ENCODE results near the gene CREB5.

DNA sequence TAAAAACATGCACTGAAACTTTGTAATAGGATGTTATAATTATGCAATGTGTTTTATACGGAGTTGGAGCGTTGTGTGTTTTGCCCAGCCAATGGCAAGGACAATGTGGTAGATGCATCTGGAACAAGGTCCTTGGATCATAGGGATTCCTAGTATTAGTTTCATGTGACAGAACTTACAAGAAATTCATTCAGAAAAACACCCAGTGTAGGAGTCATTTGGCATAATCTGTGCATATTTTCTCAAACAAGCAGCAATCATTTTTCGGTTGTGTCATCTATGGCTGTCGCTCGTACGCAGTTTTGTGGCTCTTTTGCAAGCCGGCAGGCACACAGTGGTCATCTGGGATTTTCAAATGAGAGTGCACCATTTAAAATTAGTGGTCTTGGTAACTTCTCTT lies 19.8 kb downstream of the CREB5 start:
- TF ChIP-seq, protein P1, sequence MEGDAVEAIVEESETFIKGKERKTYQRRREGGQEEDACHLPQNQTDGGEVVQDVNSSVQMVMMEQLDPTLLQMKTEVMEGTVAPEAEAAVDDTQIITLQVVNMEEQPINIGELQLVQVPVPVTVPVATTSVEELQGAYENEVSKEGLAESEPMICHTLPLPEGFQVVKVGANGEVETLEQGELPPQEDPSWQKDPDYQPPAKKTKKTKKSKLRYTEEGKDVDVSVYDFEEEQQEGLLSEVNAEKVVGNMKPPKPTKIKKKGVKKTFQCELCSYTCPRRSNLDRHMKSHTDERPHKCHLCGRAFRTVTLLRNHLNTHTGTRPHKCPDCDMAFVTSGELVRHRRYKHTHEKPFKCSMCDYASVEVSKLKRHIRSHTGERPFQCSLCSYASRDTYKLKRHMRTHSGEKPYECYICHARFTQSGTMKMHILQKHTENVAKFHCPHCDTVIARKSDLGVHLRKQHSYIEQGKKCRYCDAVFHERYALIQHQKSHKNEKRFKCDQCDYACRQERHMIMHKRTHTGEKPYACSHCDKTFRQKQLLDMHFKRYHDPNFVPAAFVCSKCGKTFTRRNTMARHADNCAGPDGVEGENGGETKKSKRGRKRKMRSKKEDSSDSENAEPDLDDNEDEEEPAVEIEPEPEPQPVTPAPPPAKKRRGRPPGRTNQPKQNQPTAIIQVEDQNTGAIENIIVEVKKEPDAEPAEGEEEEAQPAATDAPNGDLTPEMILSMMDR (conservative IDR thresholded peaks at IDR 0.05; ENCODE audit: low read depth, low read length) = no peak
- TF ChIP-seq EZH2 (IDR thresholded peaks at IDR 0.05; ENCODE audit: low read length, unreplicated experiment) (no peak), EZH2phosphoT487 (IDR thresholded peaks at IDR 0.05; ENCODE audit: borderline replicate concordance, low read length) (no peak)

Measured in PC-3 (cell line).